GM18907 (cell line): ENCODE data around the gene ETFA.

Source experiments
- ATAC-seq: cut with Tn5 transposase; IDR thresholded peaks from one replicate; pipeline ENCODE4 v1.9.1; 2021; ENCODE audit warnings: mild to moderate bottlenecking, moderate library complexity; ENCODE audit not compliant: unreplicated experiment

Gene ETFA

GRCh38 chr15:76199106-76200082 lies 111.9 kb downstream of the ETFA start:
- ATAC-seq = no peak

GRCh38 chr15:76198456-76199105 lies 112.7 kb downstream of the ETFA start:
- ATAC-seq = no peak

GRCh38 chr15:76197703-76198455 lies 113.4 kb downstream of the ETFA start:
- no peak for ATAC-seq

- no peak for ATAC-seq
Observed at GRCh38 chr15:76196269-76197231, 114.7 kb downstream of the ETFA start.

- no peak for ATAC-seq
Observed at GRCh38 chr15:76195506-76196268, 115.6 kb downstream of the ETFA start.

GRCh38 chr15:76193934-76194333 lies 117.3 kb downstream of the ETFA start:
- ATAC-seq = no peak

GRCh38 chr15:76192715-76193114 lies 118.6 kb downstream of the ETFA start:
- ATAC-seq = no peak

- no peak for ATAC-seq
Observed at GRCh38 chr15:76191539-76192244, 119.6 kb downstream of the ETFA start.

GRCh38 chr15:76190751-76191538 lies 120.3 kb downstream of the ETFA start:
- ATAC-seq = peak; percentile 79

- no peak for ATAC-seq
Observed at GRCh38 chr15:76190070-76190564, 121.2 kb downstream of the ETFA start.

- no peak for ATAC-seq
Observed at GRCh38 chr15:76189106-76189505, 122.2 kb downstream of the ETFA start.

- no peak for ATAC-seq
Observed at GRCh38 chr15:76187163-76187562, 124.1 kb downstream of the ETFA start.

GRCh38 chr15:76185716-76186115 lies 125.6 kb downstream of the ETFA start:
- ATAC-seq = no peak

- no peak for ATAC-seq
Observed at GRCh38 chr15:76184650-76185035, 126.6 kb downstream of the ETFA start.

GRCh38 chr15:76183930-76184649 lies 127.2 kb downstream of the ETFA start:
- ATAC-seq = no peak

- no peak for ATAC-seq
Observed at GRCh38 chr15:76181705-76182107, 129.6 kb downstream of the ETFA start.

- no peak for ATAC-seq
Observed at GRCh38 chr15:76180321-76180720, 130.9 kb downstream of the ETFA start.
